Measurements from ENCODE around the gene MDN1.
"Not testable (repeated sequence)": the region's sequence is repeated elsewhere in the genome, so short reads cannot be mapped to it uniquely, and the experiment has no call there.

MDN1 gene

GRCh38 chr6:89661559-89661958, 158.0 kb downstream of the MDN1 start:
- in situ Hi-C loops (cut with MboI; ENCODE audit: low sequenced_read_pairs), result no loop called here

GRCh38 chr6:89660981-89661380, 158.6 kb downstream of the MDN1 start:
- in situ Hi-C loops (cut with MboI; ENCODE audit: low sequenced_read_pairs), result no loop called here

- in situ Hi-C loops (cut with MboI; ENCODE audit: low sequenced_read_pairs), result no loop called here
These were observed 162.0 kb downstream of the MDN1 start for GRCh38 chr6:89657445-89658158.

- in situ Hi-C loops (cut with MboI; ENCODE audit: low sequenced_read_pairs), result no loop called here
These were observed 164.5 kb downstream of the MDN1 start for GRCh38 chr6:89655122-89655521.

- in situ Hi-C loops (cut with MboI; ENCODE audit: low sequenced_read_pairs), result no loop called here
These were observed 169.0 kb downstream of the MDN1 start for GRCh38 chr6:89650579-89650978.

- in situ Hi-C loops (cut with MboI; ENCODE audit: low sequenced_read_pairs), result no loop called here
These were observed 169.9 kb downstream of the MDN1 start for GRCh38 chr6:89649682-89650081.

GRCh38 chr6:89644864-89645263, 174.7 kb downstream of the MDN1 start:
- in situ Hi-C loops (cut with MboI; ENCODE audit: low sequenced_read_pairs), result no loop called here

- in situ Hi-C loops (cut with MboI; ENCODE audit: low sequenced_read_pairs), result no loop called here
These were observed 176.2 kb downstream of the MDN1 start for GRCh38 chr6:89643406-89643805.

GRCh38 chr6:89642956-89643355, 176.6 kb downstream of the MDN1 start:
- in situ Hi-C loops (cut with MboI; ENCODE audit: low sequenced_read_pairs), result no loop called here

GRCh38 chr6:89641581-89641980, 178.0 kb downstream of the MDN1 start:
- in situ Hi-C loops (cut with MboI; ENCODE audit: low sequenced_read_pairs), result not testable (repeated sequence)

GRCh38 chr6:89640804-89641203, 178.8 kb downstream of the MDN1 start:
- in situ Hi-C loops (cut with MboI; ENCODE audit: low sequenced_read_pairs), result no loop called here

- in situ Hi-C loops (cut with MboI; ENCODE audit: low sequenced_read_pairs), result no loop called here
These were observed 181.0 kb downstream of the MDN1 start, which contains the start of gene LYRM2 for GRCh38 chr6:89638320-89639195. Gene LYRM2 (minus strand): TSS chr6:89638747. CDS start chr6:89638716, 31 bp downstream.

GRCh38 chr6:89637960-89638319, 181.7 kb downstream of the MDN1 start:
- in situ Hi-C loops (cut with MboI; ENCODE audit: low sequenced_read_pairs), result no loop called here

- in situ Hi-C loops (cut with MboI; ENCODE audit: low sequenced_read_pairs), result not testable (repeated sequence)
These were observed 183.2 kb downstream of the MDN1 start for GRCh38 chr6:89636412-89636811.

- in situ Hi-C loops (cut with MboI; ENCODE audit: low sequenced_read_pairs), result no loop called here
These were observed 189.1 kb downstream of the MDN1 start for GRCh38 chr6:89630488-89630887.

GRCh38 chr6:89623749-89624148, 195.8 kb downstream of the MDN1 start:
- in situ Hi-C loops (cut with MboI; ENCODE audit: low sequenced_read_pairs), result loop anchor here (25.0 kb wide), 1 partner anchor 636 kb away; no protein-coding TSS in a partner anchor

GRCh38 chr6:89619567-89619966, 200.0 kb downstream of the MDN1 start:
- in situ Hi-C loops (cut with MboI; ENCODE audit: low sequenced_read_pairs), result loop anchor here (10.0 to 25.0 kb wide), 2 partner anchors 245 to 632 kb away; no protein-coding TSS in a partner anchor

GRCh38 chr6:89618026-89618425, 201.6 kb downstream of the MDN1 start:
- in situ Hi-C loops (cut with MboI; ENCODE audit: low sequenced_read_pairs), result loop anchor here (10.0 to 25.0 kb wide), 2 partner anchors 243 to 631 kb away; no protein-coding TSS in a partner anchor

- in situ Hi-C loops (cut with MboI; ENCODE audit: low sequenced_read_pairs), result loop anchor here (10.0 to 25.0 kb wide), 2 partner anchors 242 to 629 kb away; no protein-coding TSS in a partner anchor
These were observed 203.1 kb downstream of the MDN1 start for GRCh38 chr6:89616531-89616930.

GRCh38 chr6:89615882-89616281, 203.7 kb downstream of the MDN1 start:
- in situ Hi-C loops (cut with MboI; ENCODE audit: low sequenced_read_pairs), result loop anchor here (10.0 to 25.0 kb wide), 2 partner anchors 241 to 629 kb away; no protein-coding TSS in a partner anchor

GRCh38 chr6:89613790-89614189, 205.8 kb downstream of the MDN1 start:
- in situ Hi-C loops (cut with MboI; ENCODE audit: low sequenced_read_pairs), result loop anchor here (10.0 to 25.0 kb wide), 2 partner anchors 239 to 626 kb away; no protein-coding TSS in a partner anchor
